Measurements from ENCODE around the gene SOX2. TPM values are rescaled to one million over a fixed set of nuclear protein-coding genes. Genes with fewer than 3 reads are reported as not detected.

The SOX2 gene
- total RNA-seq, 1 experiment from 2014 or later, result 307 TPM

DNA sequence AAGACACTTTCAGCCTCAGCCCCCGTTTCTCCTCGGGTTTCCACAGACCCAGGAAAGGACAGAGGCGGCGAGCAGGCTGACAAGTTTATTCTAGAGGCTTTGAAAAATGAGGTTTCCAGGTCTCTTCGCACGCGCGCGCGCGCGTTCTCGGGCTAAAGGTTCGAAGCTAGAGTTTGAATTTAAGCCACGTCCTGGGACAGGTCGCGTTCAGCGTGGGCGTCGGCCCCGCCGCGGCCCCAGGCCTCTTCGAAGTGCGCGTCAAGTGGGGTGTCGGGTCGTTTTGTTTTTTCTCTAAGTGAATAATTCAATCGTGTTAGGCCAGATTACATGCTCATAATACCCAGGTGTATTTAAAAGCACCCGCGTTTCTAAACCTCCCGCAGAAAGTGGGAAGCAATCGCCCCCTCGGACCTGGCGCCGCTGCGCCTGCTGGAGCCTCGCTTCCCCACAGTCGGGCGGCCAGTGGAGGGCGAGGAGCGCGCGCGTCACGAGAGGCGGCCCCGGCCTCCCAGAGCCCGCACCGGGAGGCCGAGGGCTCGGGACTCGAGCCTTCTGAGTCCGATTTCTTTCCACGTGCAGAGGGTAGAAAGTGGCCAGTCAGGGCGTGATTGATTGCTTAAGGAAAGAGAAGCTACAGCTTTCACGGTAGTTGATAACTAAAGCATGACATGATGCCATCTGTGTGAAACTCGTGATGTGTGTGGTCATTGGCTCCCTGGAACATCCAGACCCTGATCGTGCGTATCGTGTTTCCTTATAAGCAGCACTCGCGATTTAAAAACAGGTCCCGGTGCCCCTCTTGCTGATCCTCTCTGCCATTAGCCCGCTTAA, 15.8 kb upstream of the SOX2 start:
- no CpG with 5 or more reads among the region's 65 CpGs for WGBS (ENCODE audit: extremely low coverage, insufficient read length, low lambda C conversion rate)
- Histone ChIP-seq H2BK120ac (ENCODE audit: low read depth, low read length, poor library complexity, severe bottlenecking) (no peak overlapping the region), H3K18ac (ENCODE audit: insufficient read length, low read depth, low read length) (peak overlapping the region; percentile 31), H3K9me3 (ENCODE audit: control insufficient read depth, low read depth, low read length) (no peaks in the 10 kb centered on the region), H2AFZ (ENCODE audit: low read length) (no peak overlapping the region), H2BK15ac (ENCODE audit: low read depth, low read length) (no peak overlapping the region), H3K9ac (ENCODE audit: extremely low read depth, insufficient read length, low read length) (peak overlapping the region; percentile 33), H4K20me1 (ENCODE audit: control insufficient read depth, insufficient read depth, insufficient read length) (no peaks in the 10 kb centered on the region), H3T11ph (ENCODE audit: low read length) (no peak overlapping the region), H3K56ac (ENCODE audit: insufficient read length, low read depth, low read length) (no peak overlapping the region), H3K23me2 (ENCODE audit: insufficient read length, low read depth, low read length, poor library complexity, severe bottlenecking) (peaks cover 25% of the 10 kb centered on the region), H3K4ac (ENCODE audit: low read depth, low read length) (no peak overlapping the region), H2AK5ac (ENCODE audit: insufficient read length, low read length) (no peak overlapping the region), H4K91ac (ENCODE audit: insufficient read length, low read depth, low read length) (no peak overlapping the region), H2BK5ac (ENCODE audit: insufficient read length, low read length) (no peak overlapping the region), H4K5ac (ENCODE audit: insufficient read length, low read depth, low read length) (no peak overlapping the region), H2BK20ac (ENCODE audit: low read depth, low read length, poor library complexity, severe bottlenecking) (no peak overlapping the region), H3K4me2 (ENCODE audit: insufficient read depth, insufficient read length, low read length) (peak overlapping the region; percentile 100), H3K27me3 (ENCODE audit: insufficient read depth, low read length) (peaks cover 12% of the 10 kb centered on the region; the same call in 1 of the 2 replicates), H3K27ac (ENCODE audit: insufficient read length, low read depth, low read length) (no peak overlapping the region), H4K8ac (replicated peaks; ENCODE audit: insufficient read length, low read depth, low read length) (no peak overlapping the region), H3K14ac (ENCODE audit: insufficient read depth, low read length) (peak overlapping the region; percentile 39; the same call in 1 of the 2 replicates), H3K79me1 (ENCODE audit: insufficient read depth, low read depth, low read length, poor library complexity, severe bottlenecking) (no peaks in the 10 kb centered on the region), H3K23ac (ENCODE audit: insufficient read length, low read depth, low read length) (no peak overlapping the region), H2BK12ac (ENCODE audit: insufficient read length, low read depth, low read length) (no peak overlapping the region), H3K4me1 (ENCODE audit: insufficient read depth, low read length) (peaks cover 6% of the 10 kb centered on the region; the same call in 1 of the 2 replicates), H3K79me2 (ENCODE audit: insufficient read depth, low read length) (no peaks in the 10 kb centered on the region)
- H3K27ac Mint-ChIP-seq, result peak overlapping the region in 1 of 3 experiments; percentile 35; a peak in 3 of 7 replicates
- H3K27me3 Mint-ChIP-seq (ENCODE audit: low read depth), result no peaks in the 10 kb centered on the region
- TF ChIP-seq, protein P1, sequence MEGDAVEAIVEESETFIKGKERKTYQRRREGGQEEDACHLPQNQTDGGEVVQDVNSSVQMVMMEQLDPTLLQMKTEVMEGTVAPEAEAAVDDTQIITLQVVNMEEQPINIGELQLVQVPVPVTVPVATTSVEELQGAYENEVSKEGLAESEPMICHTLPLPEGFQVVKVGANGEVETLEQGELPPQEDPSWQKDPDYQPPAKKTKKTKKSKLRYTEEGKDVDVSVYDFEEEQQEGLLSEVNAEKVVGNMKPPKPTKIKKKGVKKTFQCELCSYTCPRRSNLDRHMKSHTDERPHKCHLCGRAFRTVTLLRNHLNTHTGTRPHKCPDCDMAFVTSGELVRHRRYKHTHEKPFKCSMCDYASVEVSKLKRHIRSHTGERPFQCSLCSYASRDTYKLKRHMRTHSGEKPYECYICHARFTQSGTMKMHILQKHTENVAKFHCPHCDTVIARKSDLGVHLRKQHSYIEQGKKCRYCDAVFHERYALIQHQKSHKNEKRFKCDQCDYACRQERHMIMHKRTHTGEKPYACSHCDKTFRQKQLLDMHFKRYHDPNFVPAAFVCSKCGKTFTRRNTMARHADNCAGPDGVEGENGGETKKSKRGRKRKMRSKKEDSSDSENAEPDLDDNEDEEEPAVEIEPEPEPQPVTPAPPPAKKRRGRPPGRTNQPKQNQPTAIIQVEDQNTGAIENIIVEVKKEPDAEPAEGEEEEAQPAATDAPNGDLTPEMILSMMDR (conservative IDR thresholded peaks at IDR 0.05), result no peak
- peak overlapping the region in 1 of 2 experiments; percentile 83; a peak in 3 of 5 replicates for H3K4me3 Mint-ChIP-seq
- H3K4me1 Mint-ChIP-seq, result peaks cover 40 to 58% of the 10 kb centered on the region in 2 experiments
- no peaks in the 10 kb centered on the region; a peak in 1 of 5 replicates for H3K9me3 Mint-ChIP-seq
- no peak for DNase-seq
- H3K36me3 Mint-ChIP-seq (ENCODE audit: insufficient read depth in 1 of 3, low read depth in 3 of 3), result no peaks in the 10 kb centered on the region

All from H9 (cell line).